OCI-LY3 (cell line): ENCODE measurements around the gene GTF2A2.
A peak's percentile ranks its signal among the peaks of the same experiment; 100 is the strongest.
"Not testable (repeated sequence)": the region's sequence is repeated elsewhere in the genome, so short reads cannot be mapped to it uniquely, and the experiment has no call there.

Experiments used
- H2AFZ ChIP-seq: fragments of 200-600, 300-600 bp; shearing (Covaris generic); 2 replicates; pipeline ENCODE4 v1.6.0; 2014; ENCODE audit warnings: antibody characterized with exemption, low read depth, low read length
- H3K27ac ChIP-seq: fragments of 200-600, 300-600 bp; sonication (generic); 2 replicates; pipeline ENCODE4 v1.5.1; 2014; ENCODE audit warnings: mild to moderate bottlenecking, low read length, moderate library complexity, mixed read lengths
- H3K27me3 ChIP-seq: fragments of 200-600, 300-600 bp; sonication (generic); 2 replicates; pipeline ENCODE4 v1.6.1; 2014; ENCODE audit warnings: low read depth, low read length, mixed read lengths
- H3K36me3 ChIP-seq: fragments of 200-600, 300-600 bp; sonication (generic); replicated peaks from 2 replicates; pipeline ENCODE3; 2014; ENCODE audit warnings: low read depth, low read length, mixed read lengths
- H3K4me1 ChIP-seq: fragments of 300-600, 200-600 bp; sonication (generic); 2 replicates; pipeline ENCODE4 v1.6.1; 2014; ENCODE audit warnings: low read length, mixed read lengths
- H3K4me2 ChIP-seq: fragments of 200-600, 300-600 bp; sonication (generic); 2 replicates; pipeline ENCODE4 v1.6.1; 2014; ENCODE audit warnings: low read length, mixed read lengths
- H3K4me3 ChIP-seq: fragments of 300-600, 200-600 bp; sonication (generic); 2 replicates; pipeline ENCODE4 v1.5.1; 2014; ENCODE audit warnings: antibody characterized with exemption, mild to moderate bottlenecking, low read length, moderate library complexity
- H3K79me2 ChIP-seq: fragments of 300-600, 200-600 bp; shearing (Covaris generic); 2 replicates; pipeline ENCODE4 v1.6.1; 2014; ENCODE audit warnings: mild to moderate bottlenecking, low read length, mixed read lengths
- H3K9ac ChIP-seq: fragments of 300-600, 200-600 bp; shearing (Covaris generic); 2 replicates; pipeline ENCODE4 v1.6.0; 2014; ENCODE audit warnings: mild to moderate bottlenecking, low read length, moderate library complexity
- H3K9me3 ChIP-seq: fragments of 200-600, 300-600 bp; shearing (Covaris generic); 2 replicates; pipeline ENCODE4 v1.6.1; 2014; ENCODE audit warnings: low read length, mixed read lengths; ENCODE audit not compliant: insufficient read depth
- H4K20me1 ChIP-seq: fragments of 200-600, 300-600 bp; sonication (generic); 2 replicates; pipeline ENCODE4 v1.6.1; 2016; ENCODE audit warnings: low read length, mixed read lengths; ENCODE audit not compliant: insufficient read depth
- EZH2phosphoT487 ChIP-seq: fragments of 200-600 bp; shearing (Covaris generic); IDR thresholded peaks from 2 replicates; pipeline ENCODE4 v1.6.1; 2018; ENCODE audit warnings: antibody characterized with exemption, mixed run types, low read depth
- TF ChIP-seq, protein P1 (sequence below): fragments of 200-600, 300-600 bp; sonication (generic); IDR thresholded peaks from 2 replicates; pipeline ENCODE4 v1.5.1; 2014; ENCODE audit warnings: antibody characterized with exemption, low read length, low read depth

GTF2A2 gene

DNA sequence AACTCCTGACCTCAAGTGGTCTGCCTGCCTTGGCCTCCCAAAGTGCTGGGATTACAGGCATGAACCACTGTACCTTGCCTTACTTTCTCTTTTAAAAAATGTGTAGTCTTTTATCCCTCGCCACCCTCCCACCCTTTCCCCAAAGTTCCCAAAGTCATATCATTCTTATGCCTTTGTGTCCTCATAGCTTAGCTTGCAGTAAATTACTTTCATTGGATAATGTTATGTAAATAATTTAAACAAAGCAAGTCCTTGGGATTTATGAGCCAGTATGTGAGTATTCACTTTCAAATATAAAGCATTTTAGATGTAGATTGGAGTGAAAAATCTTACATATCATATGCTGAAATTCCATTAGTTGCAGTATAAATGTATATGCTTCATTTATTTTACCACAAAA is 11.0 kb downstream of the GTF2A2 start:
- Histone ChIP-seq H3K4me1 (no peaks in the 10 kb centered on the region), H2AFZ (no peak overlapping the region), H4K20me1 (no peaks in the 10 kb centered on the region), H3K79me2 (peaks cover 6% of the 10 kb centered on the region; the same call in 1 of the 2 replicates), H3K27me3 (no peaks in the 10 kb centered on the region), H3K27ac (no peak overlapping the region), H3K9ac (no peak overlapping the region), H3K9me3 (no peaks in the 10 kb centered on the region), H3K36me3 (peaks cover 40% of the 10 kb centered on the region), H3K4me3 (no peak overlapping the region), H3K4me2 (no peak overlapping the region)
- no peak for TF ChIP-seq EZH2phosphoT487
- TF ChIP-seq, protein P1, sequence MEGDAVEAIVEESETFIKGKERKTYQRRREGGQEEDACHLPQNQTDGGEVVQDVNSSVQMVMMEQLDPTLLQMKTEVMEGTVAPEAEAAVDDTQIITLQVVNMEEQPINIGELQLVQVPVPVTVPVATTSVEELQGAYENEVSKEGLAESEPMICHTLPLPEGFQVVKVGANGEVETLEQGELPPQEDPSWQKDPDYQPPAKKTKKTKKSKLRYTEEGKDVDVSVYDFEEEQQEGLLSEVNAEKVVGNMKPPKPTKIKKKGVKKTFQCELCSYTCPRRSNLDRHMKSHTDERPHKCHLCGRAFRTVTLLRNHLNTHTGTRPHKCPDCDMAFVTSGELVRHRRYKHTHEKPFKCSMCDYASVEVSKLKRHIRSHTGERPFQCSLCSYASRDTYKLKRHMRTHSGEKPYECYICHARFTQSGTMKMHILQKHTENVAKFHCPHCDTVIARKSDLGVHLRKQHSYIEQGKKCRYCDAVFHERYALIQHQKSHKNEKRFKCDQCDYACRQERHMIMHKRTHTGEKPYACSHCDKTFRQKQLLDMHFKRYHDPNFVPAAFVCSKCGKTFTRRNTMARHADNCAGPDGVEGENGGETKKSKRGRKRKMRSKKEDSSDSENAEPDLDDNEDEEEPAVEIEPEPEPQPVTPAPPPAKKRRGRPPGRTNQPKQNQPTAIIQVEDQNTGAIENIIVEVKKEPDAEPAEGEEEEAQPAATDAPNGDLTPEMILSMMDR, result no peak

DNA sequence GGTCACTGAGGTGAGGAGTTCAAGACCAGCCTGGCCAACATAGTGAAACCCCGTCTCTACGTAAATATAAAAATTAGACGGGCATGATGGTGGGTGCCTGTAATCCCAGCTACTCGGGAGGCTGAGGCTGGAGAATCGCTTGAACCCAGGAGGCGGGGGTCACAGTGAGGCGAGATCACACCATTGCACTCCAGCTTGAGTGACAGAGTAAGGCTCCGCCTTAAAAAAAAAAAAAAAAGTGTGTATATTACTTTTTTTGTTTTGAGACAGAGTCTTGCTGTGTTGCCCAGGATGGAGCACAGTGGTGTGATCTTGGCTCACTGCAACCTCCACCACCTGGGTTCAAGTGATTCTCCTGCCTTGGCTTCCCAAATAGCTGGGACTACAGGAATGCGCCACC is 11.5 kb downstream of the GTF2A2 start:
- H3K4me1 ChIP-seq, H3K9ac ChIP-seq, H3K27me3 ChIP-seq, H3K4me3 ChIP-seq, H4K20me1 ChIP-seq, H3K4me2 ChIP-seq, H2AFZ ChIP-seq, H3K27ac ChIP-seq, H3K79me2 ChIP-seq, H3K9me3 ChIP-seq: not testable (repeated sequence)
- peaks cover 40% of the 10 kb centered on the region for H3K36me3 ChIP-seq

DNA sequence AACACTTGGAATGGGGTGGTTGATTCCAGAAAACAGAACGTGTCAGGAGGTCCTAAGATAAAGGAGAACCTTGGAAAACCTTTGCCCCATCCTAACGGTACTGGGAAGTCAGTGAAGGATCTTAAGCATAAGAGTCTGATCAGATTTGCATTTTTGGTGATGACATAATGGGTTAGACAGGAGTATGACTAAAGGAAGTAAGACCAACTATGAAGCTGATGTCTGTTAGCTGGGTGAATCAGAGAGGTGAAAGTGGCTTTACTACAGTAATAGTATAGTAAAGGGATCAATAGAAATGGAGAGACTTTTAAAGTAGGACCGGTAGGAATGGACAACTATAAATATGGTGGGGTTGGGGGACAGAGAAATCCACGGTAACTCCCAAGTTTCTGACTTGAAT is 12.6 kb downstream of the GTF2A2 start:
- Histone ChIP-seq H3K9me3 (no peaks in the 10 kb centered on the region), H2AFZ (no peak overlapping the region), H3K4me2 (no peak overlapping the region), H3K27ac (no peak overlapping the region), H3K9ac (no peak overlapping the region), H3K4me3 (no peak overlapping the region), H3K79me2 (peaks cover 6% of the 10 kb centered on the region; the same call in 1 of the 2 replicates), H3K27me3 (no peaks in the 10 kb centered on the region), H3K4me1 (no peaks in the 10 kb centered on the region), H3K36me3 (peaks cover 41% of the 10 kb centered on the region), H4K20me1 (no peaks in the 10 kb centered on the region)
- no peak for TF ChIP-seq EZH2phosphoT487
- TF ChIP-seq, protein P1, result no peak

DNA sequence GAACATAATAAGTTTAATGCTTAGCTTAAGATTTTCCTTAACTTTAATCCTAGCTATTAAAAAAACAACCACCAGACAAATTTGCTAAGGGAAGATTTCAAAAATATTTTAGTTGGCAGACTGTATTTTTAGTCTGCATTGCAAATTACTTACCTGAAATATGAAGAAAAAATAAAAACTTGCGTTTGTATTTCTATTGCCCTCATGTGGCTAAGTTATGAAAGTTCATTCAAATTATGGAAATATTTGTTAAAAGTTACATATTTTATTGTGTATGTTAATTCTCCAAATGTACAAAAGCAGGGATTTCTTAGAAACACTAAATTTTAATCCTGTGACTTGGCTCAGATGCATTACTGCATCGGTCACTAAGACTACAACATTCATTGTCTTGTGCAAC is 15.0 kb downstream of the GTF2A2 start:
- peaks cover 9% of the 10 kb centered on the region; the same call in 1 of the 2 replicates for H3K4me1 ChIP-seq
- no peak overlapping the region for H3K27ac ChIP-seq
- H3K27me3 ChIP-seq, result no peaks in the 10 kb centered on the region
- peaks cover 6% of the 10 kb centered on the region; the same call in 1 of the 2 replicates for H3K79me2 ChIP-seq
- no peak overlapping the region for H2AFZ ChIP-seq
- peaks cover 47% of the 10 kb centered on the region for H3K36me3 ChIP-seq
- H3K9me3 ChIP-seq, result no peaks in the 10 kb centered on the region
- H3K9ac ChIP-seq, result no peak overlapping the region
- no peaks in the 10 kb centered on the region for H4K20me1 ChIP-seq
- TF ChIP-seq, protein P1, result peak; percentile 37
- no peak for TF ChIP-seq EZH2phosphoT487
- no peak overlapping the region for H3K4me3 ChIP-seq
- no peak overlapping the region for H3K4me2 ChIP-seq

DNA sequence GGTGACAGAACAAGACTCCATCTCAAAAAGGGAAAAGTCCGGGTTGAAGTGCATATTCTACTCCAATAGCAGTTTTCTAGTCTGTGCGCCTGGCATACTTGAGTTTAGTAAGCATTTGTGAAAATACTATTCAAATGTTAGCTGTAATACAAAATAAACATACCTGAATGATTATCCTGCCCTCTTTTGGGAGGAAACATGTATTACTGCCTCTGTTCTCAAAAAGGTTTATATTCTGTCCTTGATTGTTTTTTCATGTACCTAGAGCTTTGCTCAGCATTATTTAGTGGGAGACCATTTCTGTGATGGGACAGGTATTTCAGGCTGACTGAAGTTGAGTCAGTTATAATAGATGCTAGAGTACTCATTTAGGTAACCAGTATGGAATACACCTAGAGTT is 19.8 kb downstream of the GTF2A2 start:
- not testable (repeated sequence) for H2AFZ ChIP-seq, H3K9me3 ChIP-seq, H3K4me3 ChIP-seq, H4K20me1 ChIP-seq, H3K27me3 ChIP-seq, H3K79me2 ChIP-seq, H3K9ac ChIP-seq, H3K4me2 ChIP-seq, H3K4me1 ChIP-seq, H3K27ac ChIP-seq
- H3K36me3 ChIP-seq, result peaks cover 32% of the 10 kb centered on the region
- TF ChIP-seq, protein P1, result peak; percentile 18
